K562 (cell line): ENCODE data around the gene NOL12. TPM values are rescaled to one million over a fixed set of nuclear protein-coding genes. Genes with fewer than 3 reads are reported as not detected.

Source experiments
- CTCF ChIP-seq, 3 experiments: IDR thresholded peaks in 2 of 3; conservative IDR thresholded peaks in 1 of 3; 2 replicates each; pipeline ENCODE4 v1.5.1; 2011 to 2012; ENCODE audit warnings: low read length in 3 of 3, mild to moderate bottlenecking in 3 of 3, control low read depth in 2 of 3, improper control_type of control experiment in 1 of 3, inconsistent platforms in 1 of 3, low read depth in 1 of 3, mixed read lengths in 1 of 3, moderate library complexity in 1 of 3; ENCODE audit not compliant: insufficient read depth in 2 of 3
- GATAD2B ChIP-seq: fragments of 450-650 bp; IDR thresholded peaks from 2 replicates; pipeline ENCODE4 v1.6.1; 2017; ENCODE audit warnings: mild to moderate bottlenecking, borderline replicate concordance
- PATZ1 ChIP-seq: fragments of 250-450 bp; sonication (Bioruptor Pico); IDR thresholded peaks from 2 replicates; pipeline ENCODE4 v1.5.0; 2020; ENCODE audit warnings: mild to moderate bottlenecking, borderline replicate concordance
- RB1 ChIP-seq: fragments of 450-650 bp; IDR thresholded peaks from 2 replicates; pipeline ENCODE4 v1.6.1; 2017; ENCODE audit warnings: low read depth, mild to moderate bottlenecking
- RBM15 ChIP-seq: fragments of 200-400 bp; formaldehyde crosslinking; IDR thresholded peaks from 2 replicates; pipeline ENCODE4 v1.6.1; 2018; ENCODE audit warnings: mild to moderate bottlenecking, low read length, moderate library complexity; ENCODE audit not compliant: insufficient read depth
- REST ChIP-seq, 2 experiments: fragments of 450-650 bp; formaldehyde crosslinking in 1 of 2; IDR thresholded peaks; 2 replicates each; pipeline versions ENCODE4 v1.4.0 to v1.6.1; 2014 to 2020; ENCODE audit warnings: mild to moderate bottlenecking in 2 of 2, borderline replicate concordance in 1 of 2, low read depth in 1 of 2
- SIN3A ChIP-seq, 2 experiments: fragments of 150-350 bp in 1 of 2; IDR thresholded peaks; 2 replicates each; pipeline ENCODE4 v1.6.1; 2011 to 2016; ENCODE audit warnings: borderline replicate concordance in 2 of 2, low read depth in 2 of 2, low read length in 2 of 2, mild to moderate bottlenecking in 2 of 2, moderate library complexity in 2 of 2; ENCODE audit not compliant: control insufficient read depth in 1 of 2
- ZNF133 ChIP-seq: fragments of 250-450 bp; sonication (Bioruptor Pico); IDR thresholded peaks from 2 replicates; pipeline ENCODE4 v1.4.0; 2020; ENCODE audit warnings: mild to moderate bottlenecking
- ZNF146 ChIP-seq: IDR thresholded peaks from one replicate; pipeline ENCODE4 v1.6.1; 2018; ENCODE audit warnings: missing compliant biosample characterization; ENCODE audit not compliant: unreplicated experiment
- ZNF354B ChIP-seq: fragments of 250-450 bp; sonication (Bioruptor Pico); IDR thresholded peaks from 2 replicates; pipeline ENCODE4 v1.4.0; 2020
- polyA plus RNA-seq, 8 experiments: library from polyadenylated mRNA; depleted of rRNA in 4 of 8; stranded (reverse) in 5 of 8; unstranded in 3 of 8; fragments of >200 nt; fragmentation: Nextera tagmentation in 2 of 8; fragmentation: Illumina TruSeq in 1 of 8; extraction: Ambion mirVana in 2 of 8; extraction: Trizol in 1 of 8; gene quantifications; 2 replicates each; pipeline versions ENCODE4 v1.2.1 to v1.2.3, GENCODE V29; 2011 to 2014; ENCODE audit warnings: inconsistent platforms in 1 of 8, missing spikeins in 1 of 8
- total RNA-seq, 7 experiments: library from RNA; depleted of rRNA in 6 of 7; stranded (reverse); fragments of >200 nt in 6 of 7; fragmentation: Illumina TruSeq in 2 of 7; extraction: Trizol in 2 of 7; gene quantifications; 2 replicates each; pipeline versions ENCODE4 v1.2.1 to v1.2.3, GENCODE V29; 2011 to 2021; ENCODE audit warnings: low replicate concordance in 1 of 7
- TF ChIP-seq, protein P1 (sequence below): fragments of 200-800 bp; sonication (Bioruptor generic); IDR thresholded peaks from 2 replicates; pipeline ENCODE4 v1.6.1; 2017; ENCODE audit warnings: missing genetic modification characterization, missing compliant biosample characterization

NOL12 gene
- total and polyA plus RNA-seq, 9 of the 15 experiments (the other 6 are each of a cell fraction or from before 2014, with no cell fraction given): 2.8 to 40.9 (median 28.5) TPM

- TF ChIP-seq REST (IDR thresholded peaks at IDR 0.05; ENCODE audit: borderline replicate concordance) (no peak; the same call in 1 of the 2 replicates), REST (CRISPR knock-in tag; IDR thresholded peaks at IDR 0.05; ENCODE audit: low read depth) (no peak), GATAD2B (no peak), RB1 (peak; percentile 41; the same call in 1 of the 2 replicates), SIN3A (IDR thresholded peaks at IDR 0.05; ENCODE audit: borderline replicate concordance in 2 of 2, control insufficient read depth in 1 of 2, low read depth in 2 of 2, low read length in 2 of 2) (no peak), ZNF133 (no peak), RBM15 (no peak), ZNF146 (CRISPR knock-in tag) (no peak), CTCF (IDR thresholded peaks at IDR 0.05 in 2 of 3, conservative IDR thresholded peaks at IDR 0.05 in 1 of 3; ENCODE audit: insufficient read depth in 2 of 3, low read depth in 1 of 3, low read length in 3 of 3) (peak; percentile 56 to 65 (median 57)), PATZ1 (CRISPR knock-in tag) (no peak), ZNF354B (CRISPR knock-in tag) (no peak)
- TF ChIP-seq, protein P1, sequence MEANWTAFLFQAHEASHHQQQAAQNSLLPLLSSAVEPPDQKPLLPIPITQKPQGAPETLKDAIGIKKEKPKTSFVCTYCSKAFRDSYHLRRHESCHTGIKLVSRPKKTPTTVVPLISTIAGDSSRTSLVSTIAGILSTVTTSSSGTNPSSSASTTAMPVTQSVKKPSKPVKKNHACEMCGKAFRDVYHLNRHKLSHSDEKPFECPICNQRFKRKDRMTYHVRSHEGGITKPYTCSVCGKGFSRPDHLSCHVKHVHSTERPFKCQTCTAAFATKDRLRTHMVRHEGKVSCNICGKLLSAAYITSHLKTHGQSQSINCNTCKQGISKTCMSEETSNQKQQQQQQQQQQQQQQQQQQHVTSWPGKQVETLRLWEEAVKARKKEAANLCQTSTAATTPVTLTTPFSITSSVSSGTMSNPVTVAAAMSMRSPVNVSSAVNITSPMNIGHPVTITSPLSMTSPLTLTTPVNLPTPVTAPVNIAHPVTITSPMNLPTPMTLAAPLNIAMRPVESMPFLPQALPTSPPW (CRISPR knock-in tag): peak; percentile 67
Measured at GRCh38 chr22:37696657-37697537, 10.8 kb downstream of the NOL12 start, which contains the start of gene TRIOBP (continued).
